GM21360 (cell line): ENCODE results near the gene CSTPP1.

ENCODE experiments used
- ATAC-seq: cut with Tn5 transposase; IDR thresholded peaks from one replicate; pipeline ENCODE4 v1.9.1; 2021; ENCODE audit warnings: mild to moderate bottlenecking, moderate library complexity; ENCODE audit not compliant: unreplicated experiment

The CSTPP1 gene

DNA sequence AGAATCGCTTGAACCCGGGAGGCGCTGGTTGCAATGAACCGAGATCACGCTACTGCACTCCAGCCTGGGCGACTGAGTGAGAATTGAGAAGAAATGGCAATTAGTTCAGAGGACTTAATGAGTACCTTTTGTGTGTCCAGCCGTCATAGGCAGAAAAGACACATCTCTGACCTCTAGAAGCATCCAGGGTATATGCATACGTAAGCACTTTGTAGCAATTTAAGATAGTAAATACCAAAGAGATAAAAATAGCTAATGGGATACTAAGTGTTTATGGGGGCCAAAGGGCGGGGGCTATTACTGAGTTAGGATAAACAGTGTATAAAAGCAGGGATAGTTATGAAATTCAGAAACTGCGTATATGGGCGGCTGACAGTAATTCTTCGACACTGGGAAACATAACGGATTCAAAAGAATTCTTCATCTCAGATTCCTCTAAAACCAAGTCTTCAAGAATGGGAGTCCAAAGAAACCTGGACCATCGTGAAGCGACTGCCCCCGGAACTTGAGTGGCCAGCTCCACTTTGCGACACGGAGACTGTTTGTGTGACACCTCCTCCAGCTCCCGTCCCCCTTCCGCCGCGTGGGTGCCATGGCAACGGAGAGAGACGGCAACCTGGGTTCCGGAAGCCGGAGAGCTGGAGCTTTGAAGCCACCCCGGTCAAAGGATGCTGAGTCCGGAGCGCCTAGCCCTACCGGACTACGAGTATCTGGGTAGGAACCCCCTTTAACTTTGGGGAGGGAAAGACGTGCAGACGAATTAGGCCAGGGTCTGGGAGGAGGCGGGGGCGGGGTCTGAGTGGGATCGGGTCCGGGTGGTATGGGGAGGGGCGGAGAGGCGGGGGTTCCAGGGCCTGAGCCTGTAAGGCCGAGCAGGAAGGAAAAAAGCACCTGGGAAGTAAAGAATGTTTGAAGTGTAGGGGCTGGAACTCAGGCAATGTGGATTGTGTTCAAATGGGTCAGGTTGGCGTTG lies at the start of gene CSTPP1:
Gene CSTPP1, plus strand, starts transcription at position 624 of the 973 bp plus-strand sequence. Its CDS starts 45 bp downstream, at position 669.
- ATAC-seq = peak; percentile 92

GRCh38 chr11:46888636-46889035 lies 47.9 kb upstream of the CSTPP1 start:
- ATAC-seq = no peak

DNA sequence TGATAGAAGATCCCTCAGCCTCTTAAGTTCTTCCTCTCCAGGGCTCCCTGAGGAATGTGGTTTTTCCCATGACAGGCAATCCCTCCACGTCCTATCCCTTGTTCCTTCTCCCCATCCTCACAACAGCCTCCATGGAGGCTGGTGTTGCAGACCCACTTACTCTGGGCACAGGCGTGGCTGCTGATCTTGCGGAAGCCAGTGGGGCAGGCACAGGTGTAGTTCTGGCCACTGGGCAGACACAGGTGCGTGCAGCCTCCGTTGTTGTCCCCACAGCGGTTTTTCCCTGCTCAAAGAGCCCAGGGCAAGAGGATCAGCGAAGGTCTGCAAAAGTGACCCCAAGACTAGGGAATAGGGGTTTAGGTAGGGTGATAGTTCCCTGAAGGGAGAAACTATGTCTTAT lies 47.3 kb upstream of the CSTPP1 start:
- no peak for ATAC-seq

GRCh38 chr11:46889689-46890475 lies 46.7 kb upstream of the CSTPP1 start:
- ATAC-seq = no peak

GRCh38 chr11:46890665-46891064 lies 45.9 kb upstream of the CSTPP1 start:
- ATAC-seq = no peak

GRCh38 chr11:46892109-46892508 lies 44.5 kb upstream of the CSTPP1 start:
- no peak for ATAC-seq

- ATAC-seq = no peak
Measured at GRCh38 chr11:46892838-46893237, 43.7 kb upstream of the CSTPP1 start.

DNA sequence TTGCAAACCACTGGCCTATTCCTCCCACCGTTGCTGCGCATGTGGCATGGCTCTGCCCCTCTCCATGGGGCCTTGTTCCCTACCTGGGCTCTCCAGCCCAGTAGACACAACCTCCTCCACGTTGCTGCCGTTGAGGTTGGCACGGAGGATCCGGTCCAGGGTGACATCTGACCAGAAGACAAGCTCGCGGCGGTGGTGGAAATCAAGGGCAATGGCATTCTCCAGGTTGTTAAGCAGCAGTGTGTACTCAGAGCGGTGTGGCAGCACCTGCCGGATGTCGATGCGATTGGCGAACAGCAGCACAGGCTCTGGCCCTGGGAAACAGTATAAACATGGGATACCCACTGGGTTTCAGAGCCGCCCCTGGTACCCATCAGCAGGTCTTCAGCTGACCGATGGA lies 42.1 kb upstream of the CSTPP1 start:
- no peak for ATAC-seq

- ATAC-seq = no peak
Measured at GRCh38 chr11:46894961-46895360, 41.6 kb upstream of the CSTPP1 start.

DNA sequence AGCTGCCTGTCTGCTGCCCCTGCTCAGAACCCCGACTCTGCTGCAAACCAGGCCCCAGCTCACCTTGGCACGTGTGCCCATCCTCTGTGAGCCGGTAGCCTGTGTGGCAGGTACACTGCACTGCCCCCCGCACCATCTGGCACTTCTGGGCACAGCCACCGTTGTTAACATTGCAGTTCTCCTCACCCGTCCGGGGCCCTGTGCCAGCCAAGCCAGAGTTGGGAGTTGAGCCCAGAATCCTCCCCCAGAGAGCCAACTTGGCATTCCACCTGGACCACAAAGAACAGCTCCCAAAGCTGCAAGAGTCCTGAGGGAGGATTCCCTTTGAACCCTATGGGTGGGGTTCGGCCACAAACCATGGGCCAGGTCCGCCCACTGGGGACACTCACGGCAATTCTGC lies 40.7 kb upstream of the CSTPP1 start:
- ATAC-seq = no peak

DNA sequence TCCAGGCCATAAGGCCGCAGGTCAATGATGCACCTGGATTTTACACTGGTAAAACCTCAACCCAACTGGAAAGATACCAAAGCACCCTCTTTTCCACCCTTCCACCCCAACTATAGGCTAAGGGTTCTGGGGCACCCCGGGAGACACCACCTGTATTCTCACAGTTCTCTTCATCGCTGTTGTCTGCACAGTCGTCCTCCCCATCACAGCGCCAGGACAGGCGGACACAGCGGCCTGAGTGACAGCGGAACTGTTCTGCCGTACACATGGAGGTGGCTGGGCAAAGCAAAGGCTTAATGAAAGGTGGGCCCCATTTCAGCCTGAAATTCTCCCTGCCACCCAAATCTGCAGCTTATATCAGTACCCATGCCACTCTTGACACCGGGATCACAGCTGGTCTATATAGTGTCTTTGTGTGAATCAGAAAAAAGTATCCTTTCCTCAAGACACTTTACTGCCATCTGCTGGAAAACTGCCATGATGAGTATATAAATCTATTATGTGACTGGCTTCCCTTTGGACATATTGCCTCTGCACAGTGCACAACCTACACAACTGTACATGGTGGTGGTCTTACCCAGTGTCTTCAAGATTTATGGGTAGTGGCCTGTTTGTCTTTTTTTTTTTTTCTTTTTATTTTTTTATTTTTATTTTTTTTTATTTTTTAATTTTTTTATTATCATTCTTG lies 39.7 kb upstream of the CSTPP1 start:
- ATAC-seq = no peak

DNA sequence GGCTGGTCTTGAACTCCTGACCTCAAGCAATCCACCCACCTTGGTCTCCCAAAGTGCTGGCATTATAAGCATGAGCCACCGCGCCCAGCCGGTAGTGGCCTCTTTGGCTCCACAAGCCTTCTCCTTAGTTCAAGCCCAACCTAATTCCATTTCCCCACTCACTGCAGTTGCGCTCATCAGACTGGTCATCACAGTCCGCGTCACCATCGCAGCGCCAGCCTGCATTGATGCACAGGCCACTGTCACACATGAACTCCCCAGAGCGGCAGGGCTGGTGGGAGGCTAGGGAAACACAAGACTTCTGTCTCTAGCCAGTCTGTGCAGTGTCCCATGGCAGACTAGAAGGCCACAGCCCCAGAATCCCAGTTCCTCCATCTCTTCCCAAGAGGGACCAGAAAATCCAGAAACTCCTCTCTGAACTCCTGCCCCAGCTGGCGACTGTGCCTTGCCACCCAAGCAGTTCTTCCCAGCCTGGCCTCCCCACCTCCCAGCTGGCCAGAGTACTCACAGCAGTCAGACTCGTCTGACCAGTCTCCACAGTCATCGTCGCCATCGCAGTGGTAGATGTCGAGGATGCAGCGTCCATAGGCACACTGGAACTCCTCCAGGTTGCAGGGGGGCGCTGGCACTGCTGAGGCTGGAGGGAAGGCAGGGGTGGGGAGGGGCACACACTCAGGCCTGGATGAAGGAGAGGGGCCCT lies 38.0 kb upstream of the CSTPP1 start:
- no peak for ATAC-seq

- ATAC-seq = no peak
Measured at GRCh38 chr11:46899501-46900025, 37.0 kb upstream of the CSTPP1 start.

DNA sequence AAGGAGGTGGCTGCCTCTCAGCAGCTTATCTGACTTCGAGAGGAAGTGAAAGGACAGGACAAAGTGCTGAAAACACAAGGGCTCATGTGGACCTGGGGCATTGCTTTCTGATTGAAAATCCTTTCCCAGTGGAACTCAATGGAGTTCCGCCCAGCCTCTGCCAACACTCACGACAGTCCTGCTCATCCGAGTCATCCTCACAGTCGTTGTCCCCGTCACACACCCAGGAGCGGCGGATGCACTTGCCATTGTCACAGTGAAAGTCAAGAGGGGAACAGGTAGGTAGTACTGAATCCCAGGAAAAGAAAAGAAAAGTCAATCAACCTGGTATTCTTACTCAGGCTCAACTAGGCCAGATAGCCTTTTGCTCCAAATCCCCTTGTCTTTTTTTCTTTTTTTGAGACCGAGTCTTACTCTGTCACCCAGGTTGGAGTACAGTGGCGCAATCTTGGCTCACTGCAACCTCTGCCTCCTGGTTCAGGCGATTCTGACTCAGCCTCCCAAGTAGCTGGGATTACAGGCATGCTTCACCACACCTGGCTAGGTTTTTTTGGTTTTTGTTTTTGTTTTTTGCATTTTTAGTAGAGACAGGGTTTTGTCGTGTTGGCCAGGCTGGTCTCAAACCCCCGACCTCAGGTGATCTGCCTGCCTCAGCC lies 36.3 kb upstream of the CSTPP1 start:
- ATAC-seq = no peak

GRCh38 chr11:46901156-46901555 lies 35.4 kb upstream of the CSTPP1 start:
- no peak for ATAC-seq

DNA sequence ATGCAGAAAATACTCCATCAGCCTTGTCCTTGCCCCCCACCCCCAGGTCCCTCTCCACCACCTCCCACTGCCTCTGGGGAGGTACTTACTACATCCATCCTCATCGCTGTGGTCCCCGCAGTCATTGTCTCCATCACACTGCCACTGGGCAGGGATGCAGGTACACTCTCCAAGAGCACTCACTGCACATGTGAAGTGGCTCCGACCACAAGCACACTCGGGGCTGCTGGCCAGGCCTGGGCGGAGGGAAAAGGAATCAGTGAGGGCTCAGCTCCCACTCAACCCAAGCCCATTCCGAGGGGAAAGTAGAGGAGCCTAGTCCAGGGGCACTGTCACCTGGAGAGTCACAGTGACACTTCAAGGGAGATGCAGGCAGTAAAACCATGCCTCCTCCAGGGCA lies 33.9 kb upstream of the CSTPP1 start:
- no peak for ATAC-seq

GRCh38 chr11:46903846-46904245 lies 32.7 kb upstream of the CSTPP1 start:
- no peak for ATAC-seq

DNA sequence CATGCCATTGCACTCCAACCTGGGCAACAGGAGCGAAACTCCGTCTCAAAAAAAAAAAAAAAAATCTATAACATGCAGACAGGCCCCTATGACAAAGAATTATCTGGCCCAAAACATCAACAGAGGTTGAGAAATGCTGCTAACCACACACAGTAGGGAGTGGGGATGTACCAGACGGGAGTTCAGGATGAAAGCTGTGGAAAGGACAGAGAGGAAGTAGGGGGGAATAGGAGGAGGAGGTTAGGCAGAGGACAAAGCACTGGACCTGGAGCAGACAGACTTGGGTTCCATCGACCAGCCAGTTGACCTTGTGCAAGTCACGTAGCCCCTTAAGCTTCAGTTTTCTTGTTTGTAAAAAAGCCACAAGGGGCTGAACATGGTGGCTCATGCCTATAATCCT lies 30.8 kb upstream of the CSTPP1 start:
- no peak for ATAC-seq

- no peak for ATAC-seq
Measured at GRCh38 chr11:46906609-46907041, 29.9 kb upstream of the CSTPP1 start.

DNA sequence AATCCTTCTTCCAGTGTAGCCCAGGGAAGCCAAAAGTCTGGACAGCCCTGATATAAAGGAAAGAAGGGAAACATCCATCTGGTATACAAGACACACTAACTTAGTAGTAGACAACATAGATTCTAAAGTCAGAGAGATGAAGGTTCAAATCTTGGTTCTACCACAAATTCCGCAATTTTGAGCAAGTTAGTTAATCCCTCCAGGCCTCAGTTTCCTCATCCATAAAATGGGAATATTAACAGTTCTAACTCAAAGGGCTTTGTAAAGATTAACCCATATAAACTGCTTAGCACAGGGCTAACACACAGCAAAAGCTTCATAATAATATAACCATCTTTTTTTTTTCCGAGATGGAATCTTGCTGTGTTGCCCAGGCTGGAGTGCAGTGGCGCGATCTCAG lies 29.0 kb upstream of the CSTPP1 start:
- no peak for ATAC-seq
